Articular chondrocyte of knee joint (primary cell): Measurements from ENCODE around the gene EIF2B5. TPM values are rescaled to one million over a fixed set of nuclear protein-coding genes. Genes with fewer than 3 reads are reported as not detected.

Source experiments
- small RNA-seq: library from RNA; depleted of rRNA; stranded (forward); fragments of <200 nt; gene quantifications from one replicate; pipeline ENCODE3, GENCODE V24; 2012
- total RNA-seq: library from RNA; depleted of rRNA; stranded (reverse); fragments of >200 nt; gene quantifications from 2 replicates; pipeline ENCODE4 v1.2.3, GENCODE V29; 2012

Gene EIF2B5
- 26.8 and 27.6 TPM in 2 replicates for total RNA-seq

GRCh38 chr3:184135149-184135910 lies at the start of gene EIF2B5:
Gene EIF2B5 (plus strand): TSS chr3:184135358. CDS start chr3:184135386, 28 bp downstream.

GRCh38 chr3:184096811-184097383 lies 38.3 kb upstream of the EIF2B5 start, which contains the start of gene HTR3E:
Gene HTR3E (plus strand): TSS chr3:184097064. CDS start chr3:184097530, 466 bp downstream.

GRCh38 chr3:184154885-184155643 lies 19.9 kb downstream of the EIF2B5 start, which contains the start of gene DVL3:
Gene DVL3 (plus strand): TSS chr3:184155377. CDS start chr3:184155636, 259 bp downstream.

GRCh38 chr3:184174646-184175492 lies 39.7 kb downstream of the EIF2B5 start, which contains the start of gene AP2M1:
Gene AP2M1 (plus strand): TSS chr3:184174855. CDS start chr3:184176994, 2,139 bp downstream.

GRCh38 chr3:184186184-184186901 lies 51.2 kb downstream of the EIF2B5 start, which contains the start of gene ABCF3:
Gene ABCF3 (plus strand): TSS chr3:184186199. CDS start chr3:184186208, 9 bp downstream.

Small RNAs within 50 kb of the gene (small RNA-seq; reads per million reads assigned to genes)
- gene RF00019 = not detected

Other genes with a start within 250 kb of the EIF2B5 start
- 22.8 and 26.5 TPM in 2 replicates for gene ABCC5, start 117.5 kb upstream of the EIF2B5 start, total RNA-seq
- gene HTR3D, start 103.6 kb upstream of the EIF2B5 start, total RNA-seq = not detected in 2 replicates
- not detected in 2 replicates for gene HTR3C, start 82.3 kb upstream of the EIF2B5 start, total RNA-seq
- not detected in 2 replicates for gene HTR3E, start 38.3 kb upstream of the EIF2B5 start, total RNA-seq
- 23.5 and 27.4 TPM in 2 replicates for gene DVL3, start 20.0 kb downstream of the EIF2B5 start, total RNA-seq
- 386 and 454 TPM in 2 replicates for gene AP2M1, start 39.5 kb downstream of the EIF2B5 start, total RNA-seq
- 34.4 and 35.1 TPM in 2 replicates for gene ABCF3, start 50.8 kb downstream of the EIF2B5 start, total RNA-seq
- gene VWA5B2, start 94.2 kb downstream of the EIF2B5 start, total RNA-seq = not detected in 2 replicates
- 26.4 and 30.1 TPM in 2 replicates for gene ALG3, start 113.6 kb downstream of the EIF2B5 start, total RNA-seq
- gene EEF1AKMT4, start 114.3 kb downstream of the EIF2B5 start, total RNA-seq = 2.0 and 2.4 TPM in 2 replicates
- gene CAMK2N2, start 126.2 kb downstream of the EIF2B5 start, total RNA-seq = not detected in 2 replicates
- gene ECE2, start 140.7 kb downstream of the EIF2B5 start, total RNA-seq = not detected in 2 replicates
- 218 and 257 TPM in 2 replicates for gene PSMD2, start 163.9 kb downstream of the EIF2B5 start, total RNA-seq
- gene EIF4G1, start 179.2 kb downstream of the EIF2B5 start, total RNA-seq = 233 TPM in 2 replicates
- gene FAM131A, start 202.2 kb downstream of the EIF2B5 start, total RNA-seq = 13.1 and 14.9 TPM in 2 replicates
- gene CLCN2, start 226.2 kb downstream of the EIF2B5 start, total RNA-seq = 3.1 and 4.6 TPM in 2 replicates
- 57.0 and 86.0 TPM in 2 replicates for gene POLR2H, start 226.4 kb downstream of the EIF2B5 start, total RNA-seq
- gene THPO, start 242.8 kb downstream of the EIF2B5 start, total RNA-seq = 0.76 and 0.78 TPM in 2 replicates
- gene CHRD, start 244.7 kb downstream of the EIF2B5 start, total RNA-seq = 1.7 and 4.7 TPM in 2 replicates